Measurements from ENCODE around the gene PRICKLE2.

GRCh38 chr3:64074060-64074459 lies 151.2 kb downstream of the PRICKLE2 start:
- TF ChIP-seq, protein P1, sequence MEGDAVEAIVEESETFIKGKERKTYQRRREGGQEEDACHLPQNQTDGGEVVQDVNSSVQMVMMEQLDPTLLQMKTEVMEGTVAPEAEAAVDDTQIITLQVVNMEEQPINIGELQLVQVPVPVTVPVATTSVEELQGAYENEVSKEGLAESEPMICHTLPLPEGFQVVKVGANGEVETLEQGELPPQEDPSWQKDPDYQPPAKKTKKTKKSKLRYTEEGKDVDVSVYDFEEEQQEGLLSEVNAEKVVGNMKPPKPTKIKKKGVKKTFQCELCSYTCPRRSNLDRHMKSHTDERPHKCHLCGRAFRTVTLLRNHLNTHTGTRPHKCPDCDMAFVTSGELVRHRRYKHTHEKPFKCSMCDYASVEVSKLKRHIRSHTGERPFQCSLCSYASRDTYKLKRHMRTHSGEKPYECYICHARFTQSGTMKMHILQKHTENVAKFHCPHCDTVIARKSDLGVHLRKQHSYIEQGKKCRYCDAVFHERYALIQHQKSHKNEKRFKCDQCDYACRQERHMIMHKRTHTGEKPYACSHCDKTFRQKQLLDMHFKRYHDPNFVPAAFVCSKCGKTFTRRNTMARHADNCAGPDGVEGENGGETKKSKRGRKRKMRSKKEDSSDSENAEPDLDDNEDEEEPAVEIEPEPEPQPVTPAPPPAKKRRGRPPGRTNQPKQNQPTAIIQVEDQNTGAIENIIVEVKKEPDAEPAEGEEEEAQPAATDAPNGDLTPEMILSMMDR (IDR thresholded peaks at IDR 0.05; ENCODE audit: insufficient read depth, low read depth, low read length) = no peak
- no peak for TF ChIP-seq EZH2 (IDR thresholded peaks at IDR 0.05; ENCODE audit: insufficient read depth, low read length)
